Measurements from ENCODE around the gene MIEF1. TPM values are rescaled to one million over a fixed set of nuclear protein-coding genes. Genes with fewer than 3 reads are reported as not detected.

MIEF1 gene
- polyA plus RNA-seq, 1 of the 3 experiments (the other 2 are of a cell fraction) = 7.5 TPM

DNA sequence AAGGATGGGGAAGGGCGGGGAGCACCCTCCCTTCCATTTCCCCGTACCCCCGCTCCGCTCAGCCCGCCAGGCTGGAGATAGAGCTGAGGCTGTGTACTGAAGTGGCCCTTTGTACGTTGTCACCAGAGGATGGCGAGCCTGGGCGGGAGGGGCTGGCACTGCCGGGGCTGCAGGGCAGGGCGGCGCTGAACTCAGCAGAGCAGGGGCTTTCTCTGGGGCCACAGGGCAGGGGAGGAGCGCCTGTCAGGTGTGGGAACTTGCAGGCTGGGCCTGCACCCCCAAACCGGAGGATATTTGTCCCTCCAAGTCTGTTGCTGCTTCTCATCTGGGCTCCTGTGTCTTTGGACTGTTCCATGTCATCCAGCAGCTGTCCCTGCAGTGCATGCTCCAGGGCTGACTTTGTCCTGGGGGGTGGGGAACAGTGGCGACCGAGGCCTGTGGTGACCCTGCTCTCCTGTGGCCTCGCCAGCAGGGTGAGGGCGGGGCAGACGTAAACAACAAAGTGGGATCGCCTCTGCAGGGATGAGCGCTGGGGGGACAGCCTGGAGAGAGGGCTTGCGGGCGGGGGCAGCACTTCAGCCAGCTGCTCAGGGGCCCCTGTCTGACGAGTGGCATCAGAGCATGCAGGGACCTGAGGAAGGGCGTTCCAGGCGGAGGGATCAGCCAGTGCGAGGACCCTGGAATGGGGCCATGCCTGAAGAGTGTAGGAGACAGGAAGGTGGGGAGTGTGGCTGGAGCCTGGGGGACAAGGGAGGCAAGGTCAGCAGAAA is 32.2 kb upstream of the MIEF1 start:
- no peaks in the 10 kb centered on the region for H3K36me3 ChIP-seq (replicated peaks in 1 of 2; ENCODE audit: control insufficient read depth in 1 of 2, insufficient read depth in 2 of 2, low read length in 1 of 2)
- H2AFZ ChIP-seq (ENCODE audit: low read depth) = no peak overlapping the region
- H3K4me1 ChIP-seq (ENCODE audit: control insufficient read depth in 1 of 2, insufficient read depth in 2 of 2, low read depth in 1 of 2, low read length in 1 of 2) = peaks cover 8 to 44% of the 10 kb centered on the region in 2 experiments; a peak in 3 of 4 replicates
- H3K9me2 ChIP-seq = no peaks in the 10 kb centered on the region
- H3F3A ChIP-seq (replicated peaks; ENCODE audit: insufficient read depth) = no peaks in the 10 kb centered on the region
- no peaks in the 10 kb centered on the region for H3K9me3 ChIP-seq
- TF ChIP-seq EZH2phosphoT487 (IDR thresholded peaks at IDR 0.05; ENCODE audit: borderline replicate concordance, low read depth) (no peak), SMC3 (IDR thresholded peaks at IDR 0.05; ENCODE audit: low read depth, low read length) (no peak), JUND (IDR thresholded peaks at IDR 0.05) (no peak), RCOR1 (IDR thresholded peaks at IDR 0.05; ENCODE audit: low read length) (no peak), GATA2 (CRISPR knock-in tag; IDR thresholded peaks at IDR 0.05) (no peak), TCF12 (IDR thresholded peaks at IDR 0.05) (no peak), TEAD4 (IDR thresholded peaks at IDR 0.05; ENCODE audit: borderline replicate concordance, insufficient read depth) (no peak), MXI1 (IDR thresholded peaks at IDR 0.05; ENCODE audit: low read depth, low read length) (no peak), CHD2 (IDR thresholded peaks at IDR 0.05; ENCODE audit: low read length, partially characterized antibody) (no peak), GABPA (IDR thresholded peaks at IDR 0.05; ENCODE audit: low read depth) (no peak)
- TF ChIP-seq, protein P1, sequence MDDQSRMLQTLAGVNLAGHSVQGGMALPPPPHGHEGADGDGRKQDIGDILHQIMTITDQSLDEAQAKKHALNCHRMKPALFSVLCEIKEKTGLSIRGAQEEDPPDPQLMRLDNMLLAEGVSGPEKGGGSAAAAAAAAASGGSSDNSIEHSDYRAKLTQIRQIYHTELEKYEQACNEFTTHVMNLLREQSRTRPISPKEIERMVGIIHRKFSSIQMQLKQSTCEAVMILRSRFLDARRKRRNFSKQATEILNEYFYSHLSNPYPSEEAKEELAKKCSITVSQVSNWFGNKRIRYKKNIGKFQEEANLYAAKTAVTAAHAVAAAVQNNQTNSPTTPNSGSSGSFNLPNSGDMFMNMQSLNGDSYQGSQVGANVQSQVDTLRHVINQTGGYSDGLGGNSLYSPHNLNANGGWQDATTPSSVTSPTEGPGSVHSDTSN (IDR thresholded peaks at IDR 0.05) = no peak
- TF ChIP-seq, protein P2, sequence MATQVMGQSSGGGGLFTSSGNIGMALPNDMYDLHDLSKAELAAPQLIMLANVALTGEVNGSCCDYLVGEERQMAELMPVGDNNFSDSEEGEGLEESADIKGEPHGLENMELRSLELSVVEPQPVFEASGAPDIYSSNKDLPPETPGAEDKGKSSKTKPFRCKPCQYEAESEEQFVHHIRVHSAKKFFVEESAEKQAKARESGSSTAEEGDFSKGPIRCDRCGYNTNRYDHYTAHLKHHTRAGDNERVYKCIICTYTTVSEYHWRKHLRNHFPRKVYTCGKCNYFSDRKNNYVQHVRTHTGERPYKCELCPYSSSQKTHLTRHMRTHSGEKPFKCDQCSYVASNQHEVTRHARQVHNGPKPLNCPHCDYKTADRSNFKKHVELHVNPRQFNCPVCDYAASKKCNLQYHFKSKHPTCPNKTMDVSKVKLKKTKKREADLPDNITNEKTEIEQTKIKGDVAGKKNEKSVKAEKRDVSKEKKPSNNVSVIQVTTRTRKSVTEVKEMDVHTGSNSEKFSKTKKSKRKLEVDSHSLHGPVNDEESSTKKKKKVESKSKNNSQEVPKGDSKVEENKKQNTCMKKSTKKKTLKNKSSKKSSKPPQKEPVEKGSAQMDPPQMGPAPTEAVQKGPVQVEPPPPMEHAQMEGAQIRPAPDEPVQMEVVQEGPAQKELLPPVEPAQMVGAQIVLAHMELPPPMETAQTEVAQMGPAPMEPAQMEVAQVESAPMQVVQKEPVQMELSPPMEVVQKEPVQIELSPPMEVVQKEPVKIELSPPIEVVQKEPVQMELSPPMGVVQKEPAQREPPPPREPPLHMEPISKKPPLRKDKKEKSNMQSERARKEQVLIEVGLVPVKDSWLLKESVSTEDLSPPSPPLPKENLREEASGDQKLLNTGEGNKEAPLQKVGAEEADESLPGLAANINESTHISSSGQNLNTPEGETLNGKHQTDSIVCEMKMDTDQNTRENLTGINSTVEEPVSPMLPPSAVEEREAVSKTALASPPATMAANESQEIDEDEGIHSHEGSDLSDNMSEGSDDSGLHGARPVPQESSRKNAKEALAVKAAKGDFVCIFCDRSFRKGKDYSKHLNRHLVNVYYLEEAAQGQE (IDR thresholded peaks at IDR 0.05; ENCODE audit: low read depth, low read length) = no peak
- H3K27ac ChIP-seq (ENCODE audit: low read depth in 2 of 2, low read length in 1 of 2) = no peak overlapping the region; a peak in 1 of 4 replicates
- no peak overlapping the region for H3K9ac ChIP-seq
- no peak overlapping the region for H3K4me2 ChIP-seq
- H3K79me2 ChIP-seq (ENCODE audit: insufficient read depth) = no peaks in the 10 kb centered on the region
- H3K4me3 ChIP-seq (ENCODE audit: low read depth in 2 of 2, low read length in 1 of 2) = no peak overlapping the region
- no peak for DNase-seq
- 71% methylated on average over 20 of the region's 26 CpGs for WGBS (ENCODE audit: low lambda C conversion rate)
- POLR2A ChIA-PET = interaction anchor here (0.6 kb wide), 1 partner anchor 17 kb away, joined by 3 read pairs; no protein-coding TSS in a partner anchor
- CTCF ChIA-PET = no interaction called here
- H4K20me1 ChIP-seq (ENCODE audit: insufficient read depth) = no peaks in the 10 kb centered on the region
- H3K27me3 ChIP-seq (ENCODE audit: insufficient read depth) = no peaks in the 10 kb centered on the region
